H9 (cell line): ENCODE data around the gene ATP6V0A4. TPM values are rescaled to one million over a fixed set of nuclear protein-coding genes. Genes with fewer than 3 reads are reported as not detected.

Source experiments
- DNase-seq: peaks from one replicate; pipeline ENCODE4 v3.0.0-alpha.2; 2017
- H2AFZ ChIP-seq: one replicate; pipeline ENCODE4 v1.6.1; 2013; ENCODE audit warnings: mild to moderate bottlenecking, low read length, control low read depth, moderate library complexity
- H2AK5ac ChIP-seq: 2 replicates; pipeline ENCODE4 v1.6.1; 2013; ENCODE audit warnings: low read length, control low read depth, mixed read lengths; ENCODE audit not compliant: insufficient read length
- H2BK120ac ChIP-seq: one replicate; pipeline ENCODE4 v1.6.1; 2013; ENCODE audit warnings: low read depth, mild to moderate bottlenecking, low read length, control low read depth, inconsistent platforms; ENCODE audit not compliant: poor library complexity, severe bottlenecking
- H2BK12ac ChIP-seq: 2 replicates; pipeline ENCODE4 v1.6.1; 2013; ENCODE audit warnings: low read length, control low read depth, mixed read lengths, low read depth; ENCODE audit not compliant: insufficient read length
- H2BK15ac ChIP-seq: 2 replicates; pipeline ENCODE4 v1.6.1; 2013; ENCODE audit warnings: low read depth, low read length, control low read depth
- H2BK20ac ChIP-seq: one replicate; pipeline ENCODE4 v1.6.1; 2013; ENCODE audit warnings: low read depth, mild to moderate bottlenecking, low read length, control low read depth, inconsistent platforms; ENCODE audit not compliant: poor library complexity, severe bottlenecking
- H2BK5ac ChIP-seq: 2 replicates; pipeline ENCODE4 v1.6.1; 2013; ENCODE audit warnings: low read length, control low read depth, mixed read lengths; ENCODE audit not compliant: insufficient read length
- H3K14ac ChIP-seq: 2 replicates; pipeline ENCODE4 v1.6.1; 2013; ENCODE audit warnings: low read length, control low read depth; ENCODE audit not compliant: insufficient read depth
- H3K18ac ChIP-seq: 2 replicates; pipeline ENCODE4 v1.6.1; 2013; ENCODE audit warnings: low read depth, mild to moderate bottlenecking, mixed read lengths, low read length, control low read depth; ENCODE audit not compliant: insufficient read length
- H3K23ac ChIP-seq: 2 replicates; pipeline ENCODE4 v1.6.1; 2013; ENCODE audit warnings: low read length, control low read depth, mixed read lengths, low read depth; ENCODE audit not compliant: insufficient read length
- H3K23me2 ChIP-seq: 2 replicates; pipeline ENCODE4 v1.6.1; 2013; ENCODE audit warnings: low read depth, mild to moderate bottlenecking, mixed read lengths, low read length, control low read depth; ENCODE audit not compliant: insufficient read length, poor library complexity, severe bottlenecking
- H3K27ac ChIP-seq: 2 replicates; pipeline ENCODE4 v1.5.1; 2013; ENCODE audit warnings: low read length, control low read depth, mixed read lengths, low read depth; ENCODE audit not compliant: insufficient read length
- H3K27me3 ChIP-seq: 2 replicates; pipeline ENCODE4 v1.6.1; 2013; ENCODE audit warnings: low read length, control low read depth, inconsistent platforms; ENCODE audit not compliant: insufficient read depth
- H3K4ac ChIP-seq: 2 replicates; pipeline ENCODE4 v1.6.1; 2013; ENCODE audit warnings: low read depth, mild to moderate bottlenecking, control low read depth, inconsistent platforms, low read length, moderate library complexity
- H3K4me1 ChIP-seq: 2 replicates; pipeline ENCODE4 v1.6.1; 2013; ENCODE audit warnings: low read length, control low read depth, inconsistent platforms; ENCODE audit not compliant: insufficient read depth
- H3K4me2 ChIP-seq: 2 replicates; pipeline ENCODE4 v1.6.1; 2013; ENCODE audit warnings: low read length, control low read depth, mixed read lengths; ENCODE audit not compliant: insufficient read length, insufficient read depth
- H3K56ac ChIP-seq: 2 replicates; pipeline ENCODE4 v1.6.1; 2013; ENCODE audit warnings: low read depth, mild to moderate bottlenecking, mixed read lengths, low read length, control low read depth; ENCODE audit not compliant: insufficient read length
- H3K79me1 ChIP-seq: 2 replicates; pipeline ENCODE4 v1.6.1; 2013; ENCODE audit warnings: low read depth, mild to moderate bottlenecking, moderate library complexity, low read length, control low read depth, inconsistent platforms; ENCODE audit not compliant: insufficient read depth, poor library complexity, severe bottlenecking
- H3K79me2 ChIP-seq: 2 replicates; pipeline ENCODE4 v1.6.1; 2013; ENCODE audit warnings: low read length, control low read depth, inconsistent platforms; ENCODE audit not compliant: insufficient read depth
- H3K9ac ChIP-seq: 2 replicates; pipeline ENCODE4 v1.6.1; 2013; ENCODE audit warnings: low read length, control low read depth, mixed read lengths; ENCODE audit not compliant: insufficient read length; ENCODE audit errors: extremely low read depth
- H3K9me3 ChIP-seq: one replicate; pipeline ENCODE4 v1.6.1; 2013; ENCODE audit warnings: low read depth, low read length, inconsistent platforms; ENCODE audit not compliant: control insufficient read depth
- H3T11ph ChIP-seq: one replicate; pipeline ENCODE4 v1.6.1; 2013; ENCODE audit warnings: mild to moderate bottlenecking, low read length, control low read depth, inconsistent platforms
- H4K20me1 ChIP-seq: one replicate; pipeline ENCODE4 v1.6.1; 2013; ENCODE audit not compliant: control insufficient read depth, insufficient read length, insufficient read depth
- H4K5ac ChIP-seq: 2 replicates; pipeline ENCODE4 v1.6.1; 2013; ENCODE audit warnings: low read depth, mild to moderate bottlenecking, mixed read lengths, low read length, control low read depth; ENCODE audit not compliant: insufficient read length
- H4K8ac ChIP-seq: replicated peaks from 2 replicates; pipeline ENCODE4 v1.6.1; 2013; ENCODE audit warnings: low read length, control low read depth, mixed read lengths, low read depth; ENCODE audit not compliant: insufficient read length
- H4K91ac ChIP-seq: 2 replicates; pipeline ENCODE4 v1.6.1; 2013; ENCODE audit warnings: low read depth, mild to moderate bottlenecking, moderate library complexity, mixed read lengths, low read length, control low read depth; ENCODE audit not compliant: insufficient read length
- H3K27ac Mint-ChIP-seq, 3 experiments: 2 replicates in 2 of 3; 3 replicates in 1 of 3; pipeline ENCODE4 v1.8.0; 2020 to 2021; ENCODE audit warnings: mixed read lengths in 3 of 3, mild to moderate bottlenecking in 1 of 3, moderate library complexity in 1 of 3
- H3K27me3 Mint-ChIP-seq: 2 replicates; pipeline ENCODE4 v1.8.0; 2021; ENCODE audit warnings: low read depth, mild to moderate bottlenecking, moderate library complexity, mixed read lengths
- H3K36me3 Mint-ChIP-seq, 3 experiments: 2 replicates in 2 of 3; 3 replicates in 1 of 3; pipeline ENCODE4 v1.8.0; 2020 to 2021; ENCODE audit warnings: low read depth in 3 of 3, mixed read lengths in 3 of 3; ENCODE audit not compliant: insufficient read depth in 1 of 3
- H3K4me1 Mint-ChIP-seq, 2 experiments: 2 replicates each; pipeline ENCODE4 v1.8.0; 2020; ENCODE audit warnings: mixed read lengths in 2 of 2
- H3K4me3 Mint-ChIP-seq, 2 experiments: 2 replicates in 1 of 2; 3 replicates in 1 of 2; pipeline ENCODE4 v1.8.0; 2020 to 2021; ENCODE audit warnings: mild to moderate bottlenecking in 2 of 2, mixed read lengths in 2 of 2, moderate library complexity in 1 of 2
- H3K9me3 Mint-ChIP-seq, 2 experiments: 2 replicates in 1 of 2; 3 replicates in 1 of 2; pipeline ENCODE4 v1.8.0; 2020; ENCODE audit warnings: mild to moderate bottlenecking in 2 of 2, mixed read lengths in 2 of 2, moderate library complexity in 1 of 2
- CTCF ChIP-seq: fragments of 200-600 bp; sonication (generic); conservative IDR thresholded peaks from 3 replicates; pipeline ENCODE4 v1.8.0; 2021; ENCODE audit warnings: antibody characterized with exemption, mild to moderate bottlenecking
- WGBS: extraction: QIAGEN DNeasy Blood & Tissue Kit; methylation state at CpG from one replicate; pipeline ENCODE4 v1.1.7; 2013; ENCODE audit warnings: missing lambda C conversion rate, low lambda C conversion rate, mixed read lengths; ENCODE audit not compliant: insufficient read length; ENCODE audit errors: extremely low coverage; 5-methylcytosine and 5-hydroxymethylcytosine counted together
- total RNA-seq: library from RNA; stranded (reverse); gene quantifications from 2 replicates; pipeline ENCODE4 v1.2.1, GENCODE V29; 2021

The ATP6V0A4 gene
- total RNA-seq, 1 experiment from 2014 or later, result 0.79 TPM

DNA sequence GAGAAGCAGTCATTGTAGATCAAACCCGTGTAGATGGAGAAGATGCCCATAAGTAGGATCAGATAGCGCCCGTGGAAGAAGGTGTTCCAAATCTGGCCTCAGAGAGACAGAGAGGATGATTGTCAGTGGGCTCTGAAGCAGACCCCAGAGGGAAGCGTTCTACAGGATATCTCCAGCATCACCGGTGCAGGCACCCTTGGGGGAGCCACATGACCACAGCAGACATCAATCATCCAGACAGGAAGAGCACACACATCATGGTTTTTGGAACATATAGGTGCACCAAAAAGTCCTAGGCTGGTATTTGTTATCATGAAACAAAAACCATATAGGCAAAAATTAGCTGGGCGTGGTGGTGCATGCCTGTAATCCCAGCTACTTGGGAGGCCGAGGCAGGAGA lies 52.8 kb downstream of the ATP6V0A4 start:
- no peak overlapping the region for H3K27ac ChIP-seq
- TF ChIP-seq CTCF, result no peak
- H2BK20ac ChIP-seq, result no peak overlapping the region
- H3K9me3 Mint-ChIP-seq, result no peaks in the 10 kb centered on the region
- WGBS, result no CpG with 5 or more reads among the region's 7 CpGs
- no peak overlapping the region for H4K91ac ChIP-seq
- no peak overlapping the region for H2AFZ ChIP-seq
- H4K20me1 ChIP-seq, result no peaks in the 10 kb centered on the region
- H3K9ac ChIP-seq, result no peak overlapping the region
- H3K4me1 ChIP-seq, result no peaks in the 10 kb centered on the region
- no peak overlapping the region for H2BK12ac ChIP-seq
- H3K18ac ChIP-seq, result no peak overlapping the region
- no peaks in the 10 kb centered on the region for H3K79me1 ChIP-seq
- peaks cover 2 to 10% of the 10 kb centered on the region in 2 experiments; a peak in 3 of 4 replicates for H3K4me1 Mint-ChIP-seq
- H3K4me2 ChIP-seq, result no peak overlapping the region
- H2BK5ac ChIP-seq, result no peak overlapping the region
- no peaks in the 10 kb centered on the region for H3K23me2 ChIP-seq
- no peaks in the 10 kb centered on the region for H3K9me3 ChIP-seq
- no peak overlapping the region for H2BK120ac ChIP-seq
- H3K27me3 Mint-ChIP-seq, result no peaks in the 10 kb centered on the region; the same call in 1 of the 2 replicates
- H3K27ac Mint-ChIP-seq, result no peak overlapping the region
- no peak for DNase-seq
- H3K23ac ChIP-seq, result no peak overlapping the region
- no peak overlapping the region for H4K5ac ChIP-seq
- H3K36me3 Mint-ChIP-seq, result no peaks in the 10 kb centered on the region
- no peak overlapping the region; a peak in 1 of 5 replicates for H3K4me3 Mint-ChIP-seq
- no peak overlapping the region for H4K8ac ChIP-seq
- no peak overlapping the region for H3K56ac ChIP-seq
- no peak overlapping the region for H3K14ac ChIP-seq
- H2AK5ac ChIP-seq, result no peak overlapping the region
- no peaks in the 10 kb centered on the region for H3K79me2 ChIP-seq
- H3K27me3 ChIP-seq, result no peaks in the 10 kb centered on the region
- no peak overlapping the region for H2BK15ac ChIP-seq
- no peak overlapping the region for H3K4ac ChIP-seq
- no peak overlapping the region for H3T11ph ChIP-seq
